ENCODE results near the gene MIEF2. TPM values are rescaled to one million over a fixed set of nuclear protein-coding genes. Genes with fewer than 3 reads are reported as not detected.
"Not testable (repeated sequence)": the region's sequence is repeated elsewhere in the genome, so short reads cannot be mapped to it uniquely, and the experiment has no call there.

MIEF2 gene
- total RNA-seq (2021; ENCODE audit: unreplicated experiment) (11.2 TPM), Bru-seq, nascent RNA (percentile 46 among the genes with signal in this experiment), BruChase-seq, experiment 1, labeled RNA remaining after a 2-hour chase (percentile 56 among the genes with signal in this experiment), BruChase-seq, experiment 2, labeled RNA remaining after a 6-hour chase (percentile 41 among the genes with signal in this experiment)
- polyA plus RNA-seq (2012; ENCODE audit: insufficient read length), result 18.5 TPM
- long read RNA-seq, transcript MIEF2-201 (4 exons, 3,364 nt), result major isoform, 20 of 30 reads
- long read RNA-seq, partial matches to known transcripts, result 2 of 30 reads
- long read RNA-seq, other reads (novel, unspliced or antisense), result 6 of 30 reads

DNA sequence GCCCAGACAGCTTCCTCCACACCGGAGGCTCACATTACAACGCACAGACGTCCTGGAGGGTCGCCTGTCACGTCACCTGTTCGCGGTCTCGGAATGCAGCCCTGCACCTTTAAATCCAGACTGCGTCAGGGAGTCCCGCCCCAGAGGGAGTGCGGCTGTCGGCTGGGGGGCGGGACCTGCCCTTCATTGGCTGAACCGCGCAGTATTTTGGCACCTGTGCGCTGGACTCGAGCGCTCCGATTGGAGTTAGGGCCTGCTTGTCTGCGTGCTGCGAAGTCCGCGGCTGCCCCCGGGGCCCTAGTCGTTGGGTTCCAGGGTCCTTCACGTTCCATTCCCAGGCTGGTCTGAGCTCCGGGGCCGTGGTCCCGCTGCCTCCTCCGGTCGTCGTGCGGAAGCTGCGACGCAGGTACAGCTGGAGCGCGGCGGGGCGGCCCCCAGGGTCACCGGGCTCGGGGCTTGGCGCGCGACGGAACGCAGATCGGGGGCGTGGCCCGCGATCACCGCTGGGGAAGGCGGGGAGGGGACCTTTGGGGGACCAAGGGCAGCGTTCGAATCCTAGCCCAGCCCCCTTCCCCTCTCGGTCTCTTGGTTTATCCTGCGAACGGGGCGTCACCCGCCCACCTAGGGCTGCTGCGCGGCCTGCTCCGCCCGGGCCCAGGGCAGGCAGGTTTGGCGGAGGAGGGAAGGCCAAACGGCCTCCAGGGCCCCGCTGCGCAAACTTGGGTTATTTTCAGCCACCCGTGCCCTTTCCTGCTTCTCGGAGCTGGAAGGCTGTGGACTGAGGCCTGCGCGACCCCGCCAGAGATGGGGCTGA, at the start of gene MIEF2:
Gene MIEF2, plus strand, starts transcription at position 331 of the 814 bp plus-strand sequence. CDS start 2,059 bp downstream, outside the sequence.
- H3K27ac ChIP-seq (ENCODE audit: low read length), result peak within 1 kb of the TSS; percentile 85
- ATAC-seq (peak; percentile 89), DNase-seq (ENCODE audit: low read depth, low spot score) (peak; percentile 85)
- peaks cover 13% of the 10 kb centered on the region for H3K4me1 ChIP-seq (ENCODE audit: control insufficient read depth, insufficient read depth, low read length)
- peaks cover 3% of the 10 kb centered on the region; the same call in 1 of the 2 replicates for H3K36me3 ChIP-seq (ENCODE audit: control insufficient read depth, insufficient read depth, low read length)
- ChIA-PET POLR2A (no interaction called here), CTCF (interaction anchor here (0.7 kb wide), 1 partner anchor 88 kb away, joined by 4 read pairs; no protein-coding TSS in a partner anchor)
- no peaks in the 10 kb centered on the region for H3K27me3 ChIP-seq (ENCODE audit: control insufficient read depth, insufficient read depth, low read length)
- intact Hi-C loops (cut with micrococcal nuclease; ENCODE audit: unreplicated experiment), result no loop called here
- TF ChIP-seq POLR2AphosphoS5 (IDR thresholded peaks at IDR 0.05; ENCODE audit: low read depth, low read length), result no peak
- no peak for TF ChIP-seq TCF7L2 (IDR thresholded peaks at IDR 0.05; ENCODE audit: low read depth, low read length)
- TF ChIP-seq SIN3A (IDR thresholded peaks at IDR 0.05; ENCODE audit: borderline replicate concordance, insufficient read depth, low read depth, low read length), result peak; percentile 31; the same call in 1 of the 2 replicates
- peak within 1 kb of the TSS; percentile 74 to 75 for H3K4me3 ChIP-seq (ENCODE audit: low read depth in 2 of 2, low read length in 2 of 2)
- no peaks in the 10 kb centered on the region for H3K9me3 ChIP-seq (ENCODE audit: control insufficient read depth, insufficient read depth, low read depth, low read length)
- in situ Hi-C loops (cut with HindIII; ENCODE audit: low pct_unique_long_range_greater_than_20kb, low sequenced_read_pairs), result no loop called here
- BruUV-seq (replicated peaks), result no TSS peak

- no peak overlapping the region for H3K4me3 ChIP-seq (ENCODE audit: low read depth in 2 of 2, low read length in 2 of 2)
- no peaks in the 10 kb centered on the region for H3K9me3 ChIP-seq (ENCODE audit: control insufficient read depth, insufficient read depth, low read depth, low read length)
- DNase-seq (ENCODE audit: low read depth, low spot score) (no peak), ATAC-seq (no peak)
- no peak for TF ChIP-seq SIN3A (IDR thresholded peaks at IDR 0.05; ENCODE audit: borderline replicate concordance, insufficient read depth, low read depth, low read length)
- no peak for TF ChIP-seq POLR2AphosphoS5 (IDR thresholded peaks at IDR 0.05; ENCODE audit: low read depth, low read length)
- TF ChIP-seq TCF7L2 (IDR thresholded peaks at IDR 0.05; ENCODE audit: low read depth, low read length), result no peak
- TF ChIP-seq, protein P1, sequence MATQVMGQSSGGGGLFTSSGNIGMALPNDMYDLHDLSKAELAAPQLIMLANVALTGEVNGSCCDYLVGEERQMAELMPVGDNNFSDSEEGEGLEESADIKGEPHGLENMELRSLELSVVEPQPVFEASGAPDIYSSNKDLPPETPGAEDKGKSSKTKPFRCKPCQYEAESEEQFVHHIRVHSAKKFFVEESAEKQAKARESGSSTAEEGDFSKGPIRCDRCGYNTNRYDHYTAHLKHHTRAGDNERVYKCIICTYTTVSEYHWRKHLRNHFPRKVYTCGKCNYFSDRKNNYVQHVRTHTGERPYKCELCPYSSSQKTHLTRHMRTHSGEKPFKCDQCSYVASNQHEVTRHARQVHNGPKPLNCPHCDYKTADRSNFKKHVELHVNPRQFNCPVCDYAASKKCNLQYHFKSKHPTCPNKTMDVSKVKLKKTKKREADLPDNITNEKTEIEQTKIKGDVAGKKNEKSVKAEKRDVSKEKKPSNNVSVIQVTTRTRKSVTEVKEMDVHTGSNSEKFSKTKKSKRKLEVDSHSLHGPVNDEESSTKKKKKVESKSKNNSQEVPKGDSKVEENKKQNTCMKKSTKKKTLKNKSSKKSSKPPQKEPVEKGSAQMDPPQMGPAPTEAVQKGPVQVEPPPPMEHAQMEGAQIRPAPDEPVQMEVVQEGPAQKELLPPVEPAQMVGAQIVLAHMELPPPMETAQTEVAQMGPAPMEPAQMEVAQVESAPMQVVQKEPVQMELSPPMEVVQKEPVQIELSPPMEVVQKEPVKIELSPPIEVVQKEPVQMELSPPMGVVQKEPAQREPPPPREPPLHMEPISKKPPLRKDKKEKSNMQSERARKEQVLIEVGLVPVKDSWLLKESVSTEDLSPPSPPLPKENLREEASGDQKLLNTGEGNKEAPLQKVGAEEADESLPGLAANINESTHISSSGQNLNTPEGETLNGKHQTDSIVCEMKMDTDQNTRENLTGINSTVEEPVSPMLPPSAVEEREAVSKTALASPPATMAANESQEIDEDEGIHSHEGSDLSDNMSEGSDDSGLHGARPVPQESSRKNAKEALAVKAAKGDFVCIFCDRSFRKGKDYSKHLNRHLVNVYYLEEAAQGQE (IDR thresholded peaks at IDR 0.05; ENCODE audit: insufficient read depth in 1 of 2, low read depth in 2 of 2, low read length in 1 of 2), result no peak
- H3K36me3 ChIP-seq (ENCODE audit: control insufficient read depth, insufficient read depth, low read length), result peaks cover 3% of the 10 kb centered on the region; the same call in 1 of the 2 replicates
- ChIA-PET CTCF (interaction anchor here (0.6 to 0.7 kb wide), 3 partner anchors 44 to 76 kb away, joined by 4 to 8 read pairs (median 7); no protein-coding TSS in a partner anchor), POLR2A (no interaction called here)
- intact Hi-C loops (cut with micrococcal nuclease; ENCODE audit: unreplicated experiment) (loop anchor here (10.0 kb wide), 1 partner anchor 69 kb away; no protein-coding TSS in a partner anchor), in situ Hi-C loops (cut with HindIII; ENCODE audit: low pct_unique_long_range_greater_than_20kb, low sequenced_read_pairs) (no loop called here)
- H3K27ac ChIP-seq (ENCODE audit: low read length), result no peak overlapping the region
- peaks cover under 1% of the 10 kb centered on the region; the same call in 1 of the 2 replicates for H3K4me1 ChIP-seq (ENCODE audit: control insufficient read depth, insufficient read depth, low read length)
- BruUV-seq (replicated peaks), result no TSS peak
- no peaks in the 10 kb centered on the region for H3K27me3 ChIP-seq (ENCODE audit: control insufficient read depth, insufficient read depth, low read length)
Measured at GRCh38 chr17:18213666-18214270, 46.7 kb upstream of the MIEF2 start.

DNA sequence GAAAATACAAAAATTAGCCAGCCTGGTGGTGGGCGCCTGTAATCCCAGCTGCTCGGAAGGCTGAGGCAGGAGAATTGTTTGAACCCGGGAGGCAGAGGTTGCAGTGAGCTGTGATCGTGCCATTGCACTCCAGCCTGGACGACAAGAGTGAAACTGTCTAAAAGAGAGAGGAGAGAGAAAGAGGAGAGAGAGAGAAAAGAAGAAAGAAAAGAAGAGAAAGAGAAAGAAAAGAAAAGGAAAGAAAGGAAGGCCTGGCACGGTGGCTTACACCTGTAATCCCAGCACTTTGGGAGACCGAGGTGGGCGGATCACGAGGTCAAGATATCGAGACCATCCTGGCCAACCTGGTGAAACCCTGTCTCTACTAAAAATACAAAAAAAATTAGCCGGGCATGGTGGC, 43.6 kb upstream of the MIEF2 start:
- DNase-seq (ENCODE audit: low read depth, low spot score); H3K4me1 ChIP-seq (ENCODE audit: control insufficient read depth, insufficient read depth, low read length); H3K27ac ChIP-seq (ENCODE audit: low read length); H3K9me3 ChIP-seq (ENCODE audit: control insufficient read depth, insufficient read depth, low read depth, low read length); in situ Hi-C loops (cut with HindIII; ENCODE audit: low pct_unique_long_range_greater_than_20kb, low sequenced_read_pairs); ATAC-seq; BruUV-seq (replicated peaks); H3K36me3 ChIP-seq (ENCODE audit: control insufficient read depth, insufficient read depth, low read length); H3K4me3 ChIP-seq (ENCODE audit: low read depth in 2 of 2, low read length in 2 of 2); H3K27me3 ChIP-seq (ENCODE audit: control insufficient read depth, insufficient read depth, low read length); POLR2A ChIA-PET: not testable (repeated sequence)
- intact Hi-C loops (cut with micrococcal nuclease; ENCODE audit: unreplicated experiment), result loop anchor here (10.0 kb wide), 1 partner anchor 72 kb away; no protein-coding TSS in a partner anchor
- CTCF ChIA-PET, result interaction anchor here (0.7 kb wide), 1 partner anchor 649 kb away, joined by 3 read pairs; no protein-coding TSS in a partner anchor

Measured in Panc1 (cell line).